Nephron (organoid): ENCODE results near the gene ANKRD45.

Source experiments
- H3K27ac Mint-ChIP-seq, 3 experiments: 2 replicates each; pipeline ENCODE4 v1.8.0; 2020; ENCODE audit warnings: mixed read lengths in 3 of 3, mild to moderate bottlenecking in 2 of 3, moderate library complexity in 1 of 3
- H3K27me3 Mint-ChIP-seq: 2 replicates; pipeline ENCODE4 v1.8.0; 2021; ENCODE audit warnings: low read depth, mild to moderate bottlenecking, moderate library complexity, mixed read lengths
- H3K36me3 Mint-ChIP-seq: 2 replicates; pipeline ENCODE4 v1.8.0; 2020; ENCODE audit warnings: low read depth, mixed read lengths
- H3K4me1 Mint-ChIP-seq: 2 replicates; pipeline ENCODE4 v1.8.0; 2020; ENCODE audit warnings: mixed read lengths
- H3K4me3 Mint-ChIP-seq, 3 experiments: 2 replicates each; pipeline ENCODE4 v1.8.0; 2020; ENCODE audit warnings: mild to moderate bottlenecking in 3 of 3, mixed read lengths in 3 of 3, moderate library complexity in 2 of 3
- H3K9me3 Mint-ChIP-seq: 2 replicates; pipeline ENCODE4 v1.8.0; 2020; ENCODE audit warnings: mixed read lengths
- TF ChIP-seq, protein P1 (sequence below), 3 experiments: fragments of 200-600 bp; sonication (generic); IDR thresholded peaks; one replicate each; pipeline ENCODE4 v1.5.0; 2021; ENCODE audit warnings: antibody characterized with exemption in 3 of 3; ENCODE audit not compliant: unreplicated experiment in 3 of 3

The ANKRD45 gene

DNA sequence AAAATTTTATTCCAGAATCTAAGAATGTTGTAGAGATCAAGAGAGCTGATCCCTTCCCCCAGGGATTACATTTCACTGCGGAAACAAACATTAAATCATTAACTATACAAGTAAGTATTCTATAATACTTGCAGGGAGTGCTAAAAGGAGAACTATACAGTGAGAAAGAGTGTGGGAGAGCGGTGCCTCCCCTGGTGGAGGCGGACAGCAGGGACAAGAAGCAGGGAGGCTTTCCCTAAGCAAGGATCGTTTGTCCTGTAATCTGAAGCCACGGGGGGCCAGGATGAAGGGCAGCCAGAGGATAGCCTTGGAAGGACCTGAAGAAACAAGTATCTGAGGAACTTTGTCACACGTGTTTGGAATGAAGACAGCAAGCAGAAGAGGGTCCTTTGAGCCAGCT lies 106.8 kb downstream of the ANKRD45 start:
- H3K27me3 Mint-ChIP-seq, result no peaks in the 10 kb centered on the region
- TF ChIP-seq, protein P1, sequence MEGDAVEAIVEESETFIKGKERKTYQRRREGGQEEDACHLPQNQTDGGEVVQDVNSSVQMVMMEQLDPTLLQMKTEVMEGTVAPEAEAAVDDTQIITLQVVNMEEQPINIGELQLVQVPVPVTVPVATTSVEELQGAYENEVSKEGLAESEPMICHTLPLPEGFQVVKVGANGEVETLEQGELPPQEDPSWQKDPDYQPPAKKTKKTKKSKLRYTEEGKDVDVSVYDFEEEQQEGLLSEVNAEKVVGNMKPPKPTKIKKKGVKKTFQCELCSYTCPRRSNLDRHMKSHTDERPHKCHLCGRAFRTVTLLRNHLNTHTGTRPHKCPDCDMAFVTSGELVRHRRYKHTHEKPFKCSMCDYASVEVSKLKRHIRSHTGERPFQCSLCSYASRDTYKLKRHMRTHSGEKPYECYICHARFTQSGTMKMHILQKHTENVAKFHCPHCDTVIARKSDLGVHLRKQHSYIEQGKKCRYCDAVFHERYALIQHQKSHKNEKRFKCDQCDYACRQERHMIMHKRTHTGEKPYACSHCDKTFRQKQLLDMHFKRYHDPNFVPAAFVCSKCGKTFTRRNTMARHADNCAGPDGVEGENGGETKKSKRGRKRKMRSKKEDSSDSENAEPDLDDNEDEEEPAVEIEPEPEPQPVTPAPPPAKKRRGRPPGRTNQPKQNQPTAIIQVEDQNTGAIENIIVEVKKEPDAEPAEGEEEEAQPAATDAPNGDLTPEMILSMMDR (IDR thresholded peaks at IDR 0.05; ENCODE audit: unreplicated experiment in 3 of 3), result no peak
- H3K27ac Mint-ChIP-seq, result no peak overlapping the region
- no peaks in the 10 kb centered on the region for H3K4me1 Mint-ChIP-seq
- no peak overlapping the region for H3K4me3 Mint-ChIP-seq
- H3K9me3 Mint-ChIP-seq, result peaks cover 27% of the 10 kb centered on the region
- no peaks in the 10 kb centered on the region for H3K36me3 Mint-ChIP-seq

- Mint-ChIP-seq H3K4me3 (no peak overlapping the region), H3K27ac (no peak overlapping the region), H3K27me3 (no peaks in the 10 kb centered on the region), H3K36me3 (no peaks in the 10 kb centered on the region), H3K4me1 (no peaks in the 10 kb centered on the region), H3K9me3 (peaks cover 16% of the 10 kb centered on the region)
- TF ChIP-seq, protein P1 (IDR thresholded peaks at IDR 0.05; ENCODE audit: unreplicated experiment in 3 of 3), result no peak
Observed at GRCh38 chr1:173561263-173561662, 108.4 kb downstream of the ANKRD45 start.

- Mint-ChIP-seq H3K4me1 (no peaks in the 10 kb centered on the region), H3K4me3 (no peak overlapping the region), H3K27ac (no peak overlapping the region)
Observed at GRCh38 chr1:173560285-173560880, 109.3 kb downstream of the ANKRD45 start.

More at GRCh38 chr1:173560285-173560880, 109.3 kb downstream of the ANKRD45 start:
- Mint-ChIP-seq H3K36me3 (no peaks in the 10 kb centered on the region), H3K9me3 (peaks cover 11% of the 10 kb centered on the region), H3K27me3 (no peaks in the 10 kb centered on the region)
- TF ChIP-seq, protein P1 (IDR thresholded peaks at IDR 0.05; ENCODE audit: unreplicated experiment in 3 of 3), result no peak
